ENCODE results near the gene SLC23A2.

The SLC23A2 gene

DNA sequence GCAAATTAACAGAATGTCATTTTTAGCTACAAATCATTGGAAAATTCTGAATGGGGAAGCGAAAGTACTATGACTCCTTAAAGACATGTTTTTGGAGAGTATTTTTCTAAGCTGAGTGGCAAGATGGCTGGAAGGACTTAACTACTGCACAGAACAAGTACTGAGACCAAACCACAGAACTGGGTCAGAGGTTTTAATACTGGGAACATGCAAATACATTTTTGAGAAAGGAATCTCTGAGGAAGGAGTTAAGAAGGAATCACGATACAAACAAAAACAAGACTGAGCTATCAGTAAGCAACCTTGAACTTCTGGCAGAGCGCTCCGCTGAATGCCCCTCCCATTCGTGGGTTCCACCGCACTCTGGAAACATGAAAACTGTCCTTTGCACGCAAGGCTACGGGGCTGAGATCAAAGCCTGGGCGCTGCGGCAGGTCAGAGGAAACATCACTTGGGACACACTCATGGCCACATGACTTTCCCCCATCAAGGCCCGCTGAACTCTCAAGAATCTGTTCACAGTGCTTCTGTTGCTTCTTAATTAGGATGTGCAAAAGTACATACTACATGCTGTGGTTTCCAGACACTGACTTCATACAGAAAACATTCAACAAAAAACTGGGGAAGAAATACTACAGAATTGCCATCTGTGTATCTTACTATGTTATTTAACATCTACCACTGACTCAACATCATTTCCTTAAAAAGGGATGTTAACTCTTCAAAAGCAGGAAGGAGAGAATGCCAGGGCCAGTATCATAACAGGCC lies 27.8 kb downstream of the SLC23A2 start:
- Histone ChIP-seq H3K36me3 (ENCODE audit: control insufficient read depth, insufficient read depth, low read length) (no peaks in the 10 kb centered on the region), H3K27ac (ENCODE audit: low read depth, low read length) (no peak overlapping the region), H3K4me3 (ENCODE audit: low read length) (peak overlapping the region; percentile 49), H3K4me1 (ENCODE audit: control insufficient read depth, insufficient read depth, low read length) (peaks cover 3% of the 10 kb centered on the region), H3K27me3 (ENCODE audit: control insufficient read depth, insufficient read depth, low read length) (no peaks in the 10 kb centered on the region), H3K9ac (ENCODE audit: low read length) (no peak overlapping the region)

DNA sequence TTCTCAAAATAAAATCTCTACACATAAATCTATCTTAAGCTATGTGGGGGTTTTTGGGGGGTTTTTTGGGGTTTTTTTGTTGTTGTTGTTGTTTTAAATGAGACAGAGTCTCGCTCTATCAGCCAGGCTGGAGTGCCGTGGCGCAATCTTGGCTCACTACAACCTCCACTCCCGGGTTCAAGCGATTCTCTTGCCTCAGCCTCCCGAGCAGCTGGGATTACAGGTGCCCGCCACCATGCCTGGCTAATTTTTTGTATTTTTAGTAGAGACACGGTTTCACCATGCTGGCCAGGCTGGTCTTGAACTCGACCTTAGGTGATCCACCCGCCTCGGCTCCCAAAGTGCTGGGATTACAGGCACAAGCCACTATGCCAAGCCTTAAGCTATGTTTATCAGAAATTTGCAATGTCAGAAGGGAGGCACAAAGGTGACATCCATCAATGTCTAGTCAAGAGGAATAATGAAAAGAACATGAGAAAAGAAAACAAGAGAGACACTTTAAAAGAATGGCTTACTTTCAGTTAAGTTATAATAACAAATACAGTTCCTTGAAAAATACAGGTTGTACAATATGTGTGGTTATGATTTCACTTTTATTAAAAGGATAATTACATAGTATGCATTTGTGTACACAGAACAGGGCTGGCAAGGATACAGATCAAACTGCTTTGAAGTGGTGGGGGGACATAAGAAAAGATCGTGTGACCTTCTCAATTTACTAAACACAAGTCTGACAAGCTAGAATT lies 28.6 kb downstream of the SLC23A2 start:
- Histone ChIP-seq H3K9ac (ENCODE audit: low read length) (no peak overlapping the region), H3K27ac (ENCODE audit: low read depth, low read length) (no peak overlapping the region), H3K36me3 (ENCODE audit: control insufficient read depth, insufficient read depth, low read length) (no peaks in the 10 kb centered on the region), H3K4me3 (ENCODE audit: low read length) (no peak overlapping the region), H3K27me3 (ENCODE audit: control insufficient read depth, insufficient read depth, low read length) (no peaks in the 10 kb centered on the region), H3K4me1 (ENCODE audit: control insufficient read depth, insufficient read depth, low read length) (no peaks in the 10 kb centered on the region)

DNA sequence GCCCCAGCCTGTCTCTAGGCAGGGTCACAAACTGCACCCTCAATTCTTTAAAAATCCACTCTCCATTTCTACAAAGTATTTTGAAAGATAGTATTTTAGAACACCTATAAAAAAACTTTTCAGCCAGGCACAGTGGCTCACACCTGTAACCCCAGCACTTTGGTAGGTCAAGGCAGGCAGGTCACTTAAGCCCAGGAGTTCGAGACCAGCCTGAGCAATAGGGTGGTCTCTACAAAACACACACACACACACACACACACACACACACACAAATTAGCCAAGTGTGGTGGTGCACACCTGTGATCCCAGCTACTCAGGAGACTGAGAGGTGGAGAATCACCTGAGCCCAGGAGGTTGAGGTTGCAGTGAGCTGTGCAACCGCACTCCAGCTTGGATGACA lies 30.2 kb downstream of the SLC23A2 start:
- H3K27me3 ChIP-seq (ENCODE audit: control insufficient read depth, insufficient read depth, low read length): no peaks in the 10 kb centered on the region
- H3K36me3 ChIP-seq (ENCODE audit: control insufficient read depth, insufficient read depth, low read length): no peaks in the 10 kb centered on the region
- no peak overlapping the region for H3K4me3 ChIP-seq (ENCODE audit: low read length)
- H3K27ac ChIP-seq (ENCODE audit: low read depth, low read length): no peak overlapping the region
- no peaks in the 10 kb centered on the region for H3K4me1 ChIP-seq (ENCODE audit: control insufficient read depth, insufficient read depth, low read length)
- no peak overlapping the region for H3K9ac ChIP-seq (ENCODE audit: low read length)

DNA sequence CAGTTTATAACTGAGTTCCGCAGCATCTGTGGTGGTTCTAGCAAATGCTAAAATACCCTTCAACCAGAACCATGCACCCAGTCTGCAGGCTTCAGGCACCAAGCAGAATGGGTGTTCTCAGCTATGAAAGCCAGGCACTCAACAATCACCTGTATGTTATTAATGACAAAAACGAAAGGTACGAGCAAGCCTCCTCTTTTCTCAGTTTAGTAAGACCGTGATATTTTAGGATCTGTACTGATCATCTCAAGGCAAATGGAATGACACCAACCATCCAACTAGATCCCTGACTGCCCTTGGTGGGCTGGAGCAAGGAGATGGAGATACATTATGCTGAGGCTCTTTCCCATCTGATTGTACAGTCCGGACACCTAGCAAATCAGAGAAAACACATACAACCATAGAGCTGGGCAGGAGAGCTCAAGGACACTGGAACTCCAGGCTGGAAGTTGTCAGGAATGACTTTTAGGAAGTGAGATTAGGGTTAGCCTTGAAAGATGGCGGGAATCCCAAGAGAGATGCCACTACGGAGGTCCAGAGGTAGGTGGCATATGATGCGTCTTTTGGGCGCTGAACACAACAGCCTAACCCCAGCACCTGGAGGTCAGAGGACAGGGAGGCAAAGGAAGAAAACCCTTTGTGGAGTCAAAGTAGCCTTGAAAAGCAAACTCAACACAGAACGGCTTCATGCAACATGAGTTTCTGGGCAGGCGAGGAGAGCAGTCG lies 33.4 kb downstream of the SLC23A2 start:
- Histone ChIP-seq H3K27ac (ENCODE audit: low read depth, low read length) (no peak overlapping the region), H3K9ac (ENCODE audit: low read length) (no peak overlapping the region)

DNA sequence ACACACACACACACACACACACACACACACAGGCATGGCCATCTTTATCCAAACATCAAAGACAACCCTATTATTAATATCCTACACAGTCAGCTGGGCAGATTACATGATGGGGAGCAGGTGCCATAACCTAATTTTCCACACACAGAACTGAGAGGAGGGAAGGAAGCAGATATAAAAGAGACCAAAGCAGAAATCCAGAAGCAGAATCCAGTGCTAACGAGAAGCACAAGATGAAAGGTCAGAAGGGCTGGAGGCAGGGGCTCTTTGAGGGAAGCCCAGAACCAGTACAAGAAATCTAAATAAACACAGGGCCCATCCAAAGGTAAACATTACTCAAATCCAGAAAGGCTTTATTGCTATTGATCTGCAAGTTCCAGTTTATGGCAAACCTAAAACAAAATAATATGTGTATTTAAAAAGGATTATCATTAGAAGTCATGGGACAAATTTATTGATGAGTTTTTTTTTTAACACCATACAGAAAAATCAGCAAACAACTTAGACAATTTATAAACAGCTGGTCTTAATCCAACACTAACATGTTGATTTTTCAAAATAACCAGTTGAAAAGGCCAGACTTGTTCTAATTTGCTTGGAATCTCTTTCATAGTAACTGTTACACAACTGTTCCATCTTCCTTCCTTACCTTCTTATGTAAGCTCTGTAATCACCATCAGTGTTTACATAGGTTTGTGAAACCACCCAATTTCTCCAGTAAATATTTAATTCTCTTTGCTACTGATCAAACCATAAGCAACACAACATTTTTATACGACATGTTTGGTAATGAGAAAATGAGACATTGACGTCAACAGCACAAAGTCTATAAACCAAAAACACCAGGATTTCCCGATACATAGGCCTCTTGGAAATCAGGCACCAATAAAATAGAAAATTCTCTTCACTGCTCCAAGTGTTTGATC lies 34.2 kb downstream of the SLC23A2 start:
- Histone ChIP-seq H3K27me3 (ENCODE audit: control insufficient read depth, insufficient read depth, low read length) (no peaks in the 10 kb centered on the region), H3K4me3 (ENCODE audit: low read length) (no peak overlapping the region), H3K36me3 (ENCODE audit: control insufficient read depth, insufficient read depth, low read length) (no peaks in the 10 kb centered on the region), H3K27ac (ENCODE audit: low read depth, low read length) (no peak overlapping the region), H3K9ac (ENCODE audit: low read length) (no peak overlapping the region), H3K4me1 (ENCODE audit: control insufficient read depth, insufficient read depth, low read length) (no peaks in the 10 kb centered on the region)

More for the DNA sequence above, 33.4 kb downstream of the SLC23A2 start:
- H3K27me3 ChIP-seq (ENCODE audit: control insufficient read depth, insufficient read depth, low read length): no peaks in the 10 kb centered on the region
- H3K36me3 ChIP-seq (ENCODE audit: control insufficient read depth, insufficient read depth, low read length): no peaks in the 10 kb centered on the region
- H3K4me3 ChIP-seq (ENCODE audit: low read length): no peak overlapping the region
- H3K4me1 ChIP-seq (ENCODE audit: control insufficient read depth, insufficient read depth, low read length): no peaks in the 10 kb centered on the region

DNA sequence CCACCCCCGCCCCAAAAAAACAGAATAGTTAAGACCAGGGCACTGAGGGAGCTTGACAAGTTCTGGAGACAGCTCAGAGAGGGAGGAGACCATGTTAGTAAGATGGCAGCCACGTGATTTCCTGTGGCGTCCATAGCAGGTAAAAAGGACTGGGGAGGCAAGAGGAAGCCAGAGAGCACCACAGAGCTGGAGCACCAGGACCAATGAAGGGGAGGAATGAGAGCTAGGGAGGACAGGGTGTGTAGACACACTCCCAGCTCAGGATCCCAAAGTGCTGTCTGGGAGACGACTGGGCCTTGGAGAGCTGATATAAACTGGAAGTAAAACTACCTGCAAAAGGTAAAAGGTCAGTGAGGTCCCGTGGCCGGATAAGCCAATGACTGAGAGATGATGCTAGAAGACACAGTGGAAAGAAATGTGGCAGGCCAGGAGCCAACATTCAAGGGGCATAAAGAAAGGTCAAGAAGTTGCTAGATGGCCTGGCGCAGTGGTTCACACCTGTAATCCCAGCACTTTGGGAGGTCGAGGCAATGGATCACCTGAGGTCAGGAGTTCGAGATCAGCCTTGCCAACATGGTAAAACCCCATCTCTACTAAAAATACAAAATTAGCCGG lies 39.0 kb downstream of the SLC23A2 start:
- Histone ChIP-seq H3K9ac (ENCODE audit: low read length) (no peak overlapping the region), H3K4me1 (ENCODE audit: control insufficient read depth, insufficient read depth, low read length) (no peaks in the 10 kb centered on the region), H3K27ac (ENCODE audit: low read depth, low read length) (no peak overlapping the region)

DNA sequence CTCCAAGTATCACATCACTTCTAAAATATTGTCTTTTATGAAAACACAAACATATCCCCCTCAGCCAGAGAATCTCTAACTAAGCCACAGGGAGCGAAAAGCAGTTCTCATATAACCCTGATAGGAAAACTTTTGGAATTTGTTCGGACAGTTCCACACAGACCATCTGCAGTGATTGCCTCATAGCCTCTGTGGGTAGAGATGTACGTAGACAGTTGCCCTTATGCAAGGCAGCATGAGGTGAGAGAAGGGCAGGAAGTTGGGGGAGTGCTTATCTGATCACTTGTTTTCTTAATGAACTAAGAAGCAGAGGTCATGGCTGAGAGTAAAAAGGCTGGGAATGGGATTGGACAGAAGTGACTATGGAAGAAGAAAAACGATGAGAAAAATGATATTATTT lies 39.6 kb downstream of the SLC23A2 start:
- H3K4me3 ChIP-seq (ENCODE audit: low read length): no peak overlapping the region
- H3K4me1 ChIP-seq (ENCODE audit: control insufficient read depth, insufficient read depth, low read length): no peaks in the 10 kb centered on the region
- no peak overlapping the region for H3K27ac ChIP-seq (ENCODE audit: low read depth, low read length)
- no peaks in the 10 kb centered on the region for H3K27me3 ChIP-seq (ENCODE audit: control insufficient read depth, insufficient read depth, low read length)
- no peak overlapping the region for H3K9ac ChIP-seq (ENCODE audit: low read length)
- H3K36me3 ChIP-seq (ENCODE audit: control insufficient read depth, insufficient read depth, low read length): no peaks in the 10 kb centered on the region

More for the DNA sequence above, 39.0 kb downstream of the SLC23A2 start:
- no peak overlapping the region for H3K4me3 ChIP-seq (ENCODE audit: low read length)
- no peaks in the 10 kb centered on the region for H3K27me3 ChIP-seq (ENCODE audit: control insufficient read depth, insufficient read depth, low read length)
- H3K36me3 ChIP-seq (ENCODE audit: control insufficient read depth, insufficient read depth, low read length): no peaks in the 10 kb centered on the region

DNA sequence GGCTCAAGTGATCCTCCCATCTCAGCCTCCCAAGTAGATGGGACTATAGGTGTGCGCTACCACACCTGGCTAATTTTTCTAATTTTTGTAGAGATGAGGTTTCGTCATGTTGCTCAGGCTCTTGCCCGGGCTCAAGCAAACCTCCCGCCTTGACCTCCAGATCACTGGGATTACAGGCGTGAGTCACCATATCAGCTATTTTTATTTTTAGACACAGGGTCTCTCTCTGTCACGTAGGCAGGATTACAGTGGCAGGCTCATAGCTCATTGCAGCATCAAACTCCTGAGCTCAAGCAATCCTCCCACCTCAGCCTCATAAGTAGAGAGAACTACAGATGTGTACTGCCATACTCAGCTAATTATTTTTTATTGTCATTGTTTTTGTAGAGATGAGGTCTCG lies 41.7 kb downstream of the SLC23A2 start:
- no peaks in the 10 kb centered on the region for H3K36me3 ChIP-seq (ENCODE audit: control insufficient read depth, insufficient read depth, low read length)
- no peak overlapping the region for H3K9ac ChIP-seq (ENCODE audit: low read length)
- no peak overlapping the region for H3K4me3 ChIP-seq (ENCODE audit: low read length)
- no peak overlapping the region for H3K27ac ChIP-seq (ENCODE audit: low read depth, low read length)
- no peaks in the 10 kb centered on the region for H3K27me3 ChIP-seq (ENCODE audit: control insufficient read depth, insufficient read depth, low read length)
- H3K4me1 ChIP-seq (ENCODE audit: control insufficient read depth, insufficient read depth, low read length): no peaks in the 10 kb centered on the region

DNA sequence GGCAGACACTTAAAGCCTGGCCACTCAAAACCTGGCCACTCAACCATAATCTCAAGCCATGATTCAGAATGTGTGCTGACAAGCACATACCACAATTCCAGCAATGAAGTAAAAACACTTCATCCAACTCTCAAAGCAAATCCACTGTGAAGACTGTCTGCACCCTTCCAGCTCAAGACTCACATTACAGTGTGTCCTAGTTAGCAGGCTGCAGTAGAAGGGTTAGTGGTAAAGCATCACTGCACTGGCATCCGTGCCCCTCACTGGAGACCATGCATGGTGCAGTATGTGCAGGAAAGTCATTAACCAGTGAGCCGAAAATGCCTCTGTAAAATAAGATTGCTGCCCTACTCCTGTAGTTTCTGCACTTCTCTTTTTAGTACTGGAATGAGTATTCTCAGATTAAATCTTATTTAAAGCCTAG lies 43.4 kb downstream of the SLC23A2 start:
- Histone ChIP-seq H3K27ac (ENCODE audit: low read depth, low read length) (no peak overlapping the region), H3K4me1 (ENCODE audit: control insufficient read depth, insufficient read depth, low read length) (no peaks in the 10 kb centered on the region), H3K9ac (ENCODE audit: low read length) (no peak overlapping the region), H3K4me3 (ENCODE audit: low read length) (no peak overlapping the region), H3K36me3 (ENCODE audit: control insufficient read depth, insufficient read depth, low read length) (no peaks in the 10 kb centered on the region), H3K27me3 (ENCODE audit: control insufficient read depth, insufficient read depth, low read length) (no peaks in the 10 kb centered on the region)

DNA sequence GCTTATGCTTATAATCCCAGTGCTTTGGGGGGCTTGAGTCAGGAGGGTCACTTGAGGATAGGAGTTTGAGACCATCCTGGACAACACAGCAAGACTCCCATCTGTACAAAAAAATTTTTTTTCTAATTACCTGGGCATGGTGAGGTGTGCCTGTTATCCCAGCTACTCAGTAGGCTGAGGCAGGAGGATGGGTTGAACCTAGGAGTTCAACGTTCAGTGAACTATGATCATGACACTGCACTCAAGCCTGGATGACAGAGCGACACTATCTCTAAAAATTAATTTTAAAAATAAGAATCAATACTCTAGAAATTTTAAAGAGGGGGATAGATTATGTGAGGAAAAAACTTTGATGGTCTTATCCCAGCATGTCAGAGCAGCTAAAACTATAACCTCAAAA lies 44.1 kb downstream of the SLC23A2 start:
- Histone ChIP-seq H3K4me3 (ENCODE audit: low read length) (no peak overlapping the region), H3K4me1 (ENCODE audit: control insufficient read depth, insufficient read depth, low read length) (no peaks in the 10 kb centered on the region), H3K36me3 (ENCODE audit: control insufficient read depth, insufficient read depth, low read length) (no peaks in the 10 kb centered on the region), H3K9ac (ENCODE audit: low read length) (no peak overlapping the region), H3K27me3 (ENCODE audit: control insufficient read depth, insufficient read depth, low read length) (no peaks in the 10 kb centered on the region), H3K27ac (ENCODE audit: low read depth, low read length) (no peak overlapping the region)

DNA sequence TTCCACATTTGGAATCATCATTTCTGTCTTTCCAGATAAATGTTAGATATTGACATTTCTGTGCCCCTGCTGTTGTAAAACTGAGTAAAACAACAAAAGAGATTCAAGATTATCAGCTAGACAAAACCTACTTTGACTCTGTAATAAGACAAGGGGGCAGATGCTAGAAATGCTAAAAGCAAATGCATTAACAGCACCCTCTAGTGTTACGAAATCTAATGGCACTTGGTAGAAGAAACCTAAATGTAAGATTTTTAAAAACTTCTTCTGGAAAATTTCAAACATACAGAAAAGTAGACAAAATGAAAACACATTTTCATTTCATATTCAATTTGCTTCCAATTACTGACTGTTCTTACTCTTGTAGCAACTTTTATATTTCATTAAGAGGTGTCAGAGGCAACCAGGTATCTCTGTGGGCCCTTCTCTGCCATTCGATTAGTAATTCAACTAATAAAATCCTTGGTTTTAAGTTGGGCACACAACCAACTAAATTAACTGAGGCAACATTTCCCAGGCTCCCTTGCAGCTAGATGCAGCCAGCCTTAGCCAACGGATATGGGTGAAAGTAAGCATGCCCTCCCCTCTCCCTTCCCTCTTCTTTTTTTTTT lies 45.0 kb downstream of the SLC23A2 start:
- no peak overlapping the region for H3K9ac ChIP-seq (ENCODE audit: low read length)
- H3K27ac ChIP-seq (ENCODE audit: low read depth, low read length): no peak overlapping the region
- no peak overlapping the region for H3K4me3 ChIP-seq (ENCODE audit: low read length)
- H3K36me3 ChIP-seq (ENCODE audit: control insufficient read depth, insufficient read depth, low read length): no peaks in the 10 kb centered on the region
- no peaks in the 10 kb centered on the region for H3K27me3 ChIP-seq (ENCODE audit: control insufficient read depth, insufficient read depth, low read length)
- no peaks in the 10 kb centered on the region for H3K4me1 ChIP-seq (ENCODE audit: control insufficient read depth, insufficient read depth, low read length)
